Spleen (tissue), 11 donors: ENCODE measurements around the gene ABCD3. TPM values are rescaled to one million over a fixed set of nuclear protein-coding genes. Genes with fewer than 3 reads are reported as not detected.

Source experiments
- DNase-seq: peaks from one replicate; pipeline ENCODE4 v3.0.0-alpha.2; 2020
- H3K27ac ChIP-seq, 8 donors: fragments of 200-600 bp; sonication (generic) in 7 of 8; 1 replicate in 4 of 8; 2 replicates in 4 of 8; pipeline versions ENCODE4 v1.5.0 to v1.8.0; 2016 to 2021; ENCODE audit warnings: inconsistent platforms in 4 of 8, mild to moderate bottlenecking in 4 of 8, moderate library complexity in 1 of 8
- H3K27me3 ChIP-seq, 7 donors: fragments of 200-600 bp; sonication (generic) in 6 of 7; replicated peaks in 1 of 7; 1 replicate in 4 of 7; 2 replicates in 3 of 7; pipeline versions ENCODE4 v1.5.0 to v1.8.0; 2016 to 2021; ENCODE audit warnings: inconsistent platforms in 3 of 7, mild to moderate bottlenecking in 1 of 7
- H3K36me3 ChIP-seq, 6 donors: fragments of 200-600 bp; sonication (generic) in 5 of 6; 1 replicate in 4 of 6; 2 replicates in 2 of 6; pipeline versions ENCODE4 v1.5.0 to v1.8.0; 2016 to 2021; ENCODE audit warnings: inconsistent platforms in 2 of 6
- H3K4me1 ChIP-seq, 6 donors: fragments of 200-600 bp; sonication (generic) in 5 of 6; 1 replicate in 3 of 6; 2 replicates in 3 of 6; pipeline versions ENCODE4 v1.5.0 to v1.8.0; 2016 to 2021; ENCODE audit warnings: inconsistent platforms in 3 of 6
- H3K4me3 ChIP-seq, 8 donors: fragments of 200-600 bp; sonication (generic) in 7 of 8; 1 replicate in 4 of 8; 2 replicates in 4 of 8; pipeline versions ENCODE4 v1.5.0 to v1.8.0; 2016 to 2021; ENCODE audit warnings: inconsistent platforms in 4 of 8, mild to moderate bottlenecking in 4 of 8, moderate library complexity in 2 of 8
- H3K9me3 ChIP-seq, 8 donors: fragments of 200-600 bp; sonication (generic) in 7 of 8; 1 replicate in 4 of 8; 2 replicates in 4 of 8; pipeline versions ENCODE4 v1.5.0 to v1.8.0; 2016 to 2021; ENCODE audit warnings: inconsistent platforms in 4 of 8
- CTCF ChIP-seq, 11 experiments: fragments of 200-600 bp in 7 of 11; fragments of 450-650 bp in 4 of 11; sonication (generic) in 4 of 11; IDR thresholded peaks in 8 of 11; conservative IDR thresholded peaks in 3 of 11; 1 replicate in 7 of 11; 2 replicates in 4 of 11; pipeline versions ENCODE4 v1.4.0 to v1.8.0; 2016 to 2021; ENCODE audit warnings: antibody characterized with exemption in 11 of 11, inconsistent platforms in 4 of 11, mild to moderate bottlenecking in 1 of 11
- POLR2A ChIP-seq, 3 donors: fragments of 450-650 bp; IDR thresholded peaks; one replicate each; pipeline ENCODE4 v1.5.1; 2017; ENCODE audit warnings: antibody characterized with exemption in 3 of 3, mild to moderate bottlenecking in 1 of 3
- POLR2AphosphoS5 ChIP-seq, 3 donors: sonication (generic); formaldehyde crosslinking; IDR thresholded peaks; one replicate each; pipeline ENCODE4 v1.5.1; 2017; ENCODE audit warnings: antibody characterized with exemption in 3 of 3
- WGBS, 5 donors: extraction: QIAGEN DNeasy Blood & Tissue Kit in 3 of 5; methylation state at CpG; one replicate each; pipeline versions ENCODE4 v1.1.5 to v1.1.7; 2013 to 2018; 5-methylcytosine and 5-hydroxymethylcytosine counted together
- intact Hi-C: fragments of 100-400 bp; cut with DNase I; formaldehyde crosslinking; loops from one replicate; pipeline ENCODE4 v1.15.0; 2023; ENCODE audit warnings: low total_unique reads
- polyA plus RNA-seq, 3 donors: library from polyadenylated mRNA; stranded (reverse); fragments of 200-250 nt; gene quantifications; one replicate each; pipeline ENCODE4 v1.2.1, GENCODE V29; 2013
- total RNA-seq, 7 donors: library from RNA; depleted of rRNA in 3 of 7; stranded (reverse); fragments of >200 nt in 3 of 7; fragmentation: NEBNext Ultra II Directional in 4 of 7; extraction: Animal tissue kit (Norgen Biotek cat#: 25700) in 4 of 7; gene quantifications; one replicate each; pipeline versions ENCODE4 v1.1.0 to v1.2.1, GENCODE V29; 2016 to 2021
- donor health status: healthy with polysubstance abuse.
- donor health status: DM: no; HTN: no; CAD: no; lungs with moderate emphysema.
- donor health status: DM: no; HTN: no; CAD: no.
- donor health status: Bipolar disorder and iron deficiency.
- donor health status: healthy.
- donor health status: DM: no; HTN: no; CAD: no.
- donor health status: DM: yes; HTN: yes; CAD: no.

The ABCD3 gene
- total and polyA plus RNA-seq, 10 donors: 9.1 to 30.8 (median 19.8) TPM

GRCh38 chr1:94530373-94530878, 112.2 kb downstream of the ABCD3 start:
- Histone ChIP-seq H3K9me3 (no peaks in the 10 kb centered on the region), H3K4me3 (no peak overlapping the region), H3K27me3 (no peaks in the 10 kb centered on the region), H3K4me1 (peaks cover 0 to 3% (median 0%) of the 10 kb centered on the region in 6 donors), H3K36me3 (peaks cover 0 to 14% (median 0%) of the 10 kb centered on the region in 6 donors), H3K27ac (no peak overlapping the region)
- DNase-seq: no peak
- 70 to 87% (median 75%) methylated on average over 4 of the region's 4 CpGs for WGBS, 5 donors
- intact Hi-C loops: no loop called here
- TF ChIP-seq POLR2A (IDR thresholded peaks at IDR 0.05): no peak
- no peak for TF ChIP-seq POLR2AphosphoS5 (IDR thresholded peaks at IDR 0.05)
- no peak for TF ChIP-seq CTCF (IDR thresholded peaks at IDR 0.05 in 8 of 11, conservative IDR thresholded peaks at IDR 0.05 in 3 of 11)

DNA sequence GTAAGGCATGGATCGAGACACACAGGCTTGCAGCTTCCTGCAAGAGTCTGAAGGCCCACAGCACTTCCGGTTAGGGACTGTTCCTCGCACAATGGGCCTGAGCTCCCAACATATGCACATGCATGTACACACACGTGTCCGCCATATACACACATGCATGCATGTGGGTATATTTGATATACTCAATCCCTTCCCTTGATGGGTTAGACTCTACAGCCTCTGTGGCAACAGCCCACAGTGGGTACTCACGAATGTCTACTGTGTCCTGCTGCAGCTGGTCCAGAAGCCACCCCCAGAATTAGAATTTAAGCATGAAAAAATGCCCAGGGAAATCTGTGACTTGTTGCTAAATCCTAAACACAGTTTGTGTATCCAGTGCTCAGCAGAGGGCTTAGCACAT, 113.5 kb downstream of the ABCD3 start:
- no peak overlapping the region for H3K4me3 ChIP-seq
- no peak for TF ChIP-seq CTCF (IDR thresholded peaks at IDR 0.05 in 8 of 11, conservative IDR thresholded peaks at IDR 0.05 in 3 of 11)
- no peak for TF ChIP-seq POLR2A (IDR thresholded peaks at IDR 0.05)
- TF ChIP-seq POLR2AphosphoS5 (IDR thresholded peaks at IDR 0.05): no peak
- peaks cover 0 to 19% (median 0%) of the 10 kb centered on the region in 6 donors for H3K36me3 ChIP-seq
- 81 to 94% (median 86%) methylated on average over 6 of the region's 6 CpGs for WGBS, 5 donors
- peaks cover 0 to 3% (median 0%) of the 10 kb centered on the region in 6 donors for H3K4me1 ChIP-seq
- H3K27me3 ChIP-seq: no peaks in the 10 kb centered on the region
- no peak for DNase-seq
- H3K9me3 ChIP-seq: no peaks in the 10 kb centered on the region
- no peak overlapping the region for H3K27ac ChIP-seq
- intact Hi-C loops: no loop called here

- peak in 1 of 11 experiments; percentile 10 for TF ChIP-seq CTCF (IDR thresholded peaks at IDR 0.05 in 8 of 11, conservative IDR thresholded peaks at IDR 0.05 in 3 of 11)
- TF ChIP-seq POLR2AphosphoS5 (IDR thresholded peaks at IDR 0.05): no peak
- WGBS, 5 donors: 72 to 84% (median 78%) methylated on average over 3 of the region's 3 CpGs
- H3K27ac ChIP-seq: peak overlapping the region in 2 of 8 donors; percentile 4 to 8
- DNase-seq: no peak
- H3K36me3 ChIP-seq: peaks cover 0 to 19% (median 0%) of the 10 kb centered on the region in 6 donors
- H3K4me3 ChIP-seq: no peak overlapping the region
- intact Hi-C loops: no loop called here
- peaks cover 0 to 3% (median 0%) of the 10 kb centered on the region in 6 donors for H3K4me1 ChIP-seq
- H3K9me3 ChIP-seq: no peaks in the 10 kb centered on the region
- H3K27me3 ChIP-seq: no peaks in the 10 kb centered on the region
Observed at GRCh38 chr1:94532077-94532476, 113.9 kb downstream of the ABCD3 start.

GRCh38 chr1:94535095-94535494, 116.9 kb downstream of the ABCD3 start:
- Histone ChIP-seq H3K27me3 (peaks cover 0 to 16% (median 0%) of the 10 kb centered on the region in 7 donors), H3K4me3 (no peak overlapping the region), H3K27ac (no peak overlapping the region), H3K9me3 (no peaks in the 10 kb centered on the region), H3K4me1 (peaks cover 0 to 3% (median 0%) of the 10 kb centered on the region in 6 donors), H3K36me3 (peaks cover 0 to 17% (median 0%) of the 10 kb centered on the region in 6 donors)
- intact Hi-C loops: no loop called here
- TF ChIP-seq CTCF (IDR thresholded peaks at IDR 0.05 in 8 of 11, conservative IDR thresholded peaks at IDR 0.05 in 3 of 11): no peak
- TF ChIP-seq POLR2A (IDR thresholded peaks at IDR 0.05): no peak
- no peak for TF ChIP-seq POLR2AphosphoS5 (IDR thresholded peaks at IDR 0.05)
- 89 to 97% (median 92%) methylated on average over 5 of the region's 5 CpGs for WGBS, 5 donors
- no peak for DNase-seq
